ENCODE measurements around the gene RTF1.

RTF1 gene

GRCh38 chr15:41490355-41490754 lies 73.5 kb downstream of the RTF1 start:
- no peak for DNase-seq

GRCh38 chr15:41491889-41492288 lies 75.0 kb downstream of the RTF1 start:
- no peak for DNase-seq

DNA sequence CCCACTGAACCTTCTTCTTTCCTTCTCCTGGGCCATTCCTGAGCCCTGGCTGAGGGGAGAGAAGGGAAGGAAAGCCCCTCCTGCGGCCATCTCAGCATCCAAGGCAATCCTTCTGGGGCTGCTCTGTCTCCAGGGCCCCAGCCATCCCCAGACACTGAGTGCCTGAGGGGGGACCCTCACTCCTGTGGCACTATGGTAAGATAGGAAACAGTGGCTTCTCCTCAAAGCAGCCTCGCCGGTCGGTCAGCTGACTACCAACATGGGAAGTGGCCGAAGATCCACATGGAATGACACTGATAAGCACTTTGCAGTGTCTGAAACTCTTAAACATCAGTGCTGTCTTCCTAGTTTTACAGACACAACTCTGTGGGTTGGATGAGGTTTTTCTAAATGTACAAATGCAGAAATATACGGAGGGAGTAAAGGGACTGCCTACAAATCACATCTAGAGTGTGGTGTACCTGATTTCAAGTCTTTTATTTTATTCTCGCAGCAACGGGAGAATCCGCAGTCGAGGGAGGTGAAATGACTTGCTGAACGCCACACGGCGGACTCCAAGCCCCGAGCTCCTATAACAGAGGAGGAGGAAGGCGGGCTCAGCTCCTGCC lies 75.8 kb downstream of the RTF1 start:
- no peak for DNase-seq

- DNase-seq = no peak
Observed at GRCh38 chr15:41493205-41493901, 76.5 kb downstream of the RTF1 start, which contains the start of gene ITPKA. TSS of gene ITPKA (plus strand) at chr15:41493874. CDS start at chr15:41493928, 54 bp downstream.

DNA sequence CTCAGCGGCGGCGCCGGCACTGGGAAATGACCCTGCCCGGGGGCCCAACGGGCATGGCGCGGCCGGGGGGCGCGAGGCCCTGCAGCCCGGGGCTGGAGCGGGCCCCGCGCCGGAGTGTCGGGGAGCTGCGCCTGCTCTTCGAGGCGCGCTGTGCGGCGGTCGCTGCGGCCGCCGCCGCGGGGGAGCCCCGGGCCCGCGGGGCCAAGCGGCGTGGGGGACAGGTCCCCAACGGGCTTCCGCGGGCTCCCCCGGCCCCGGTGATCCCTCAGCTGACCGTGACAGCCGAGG lies 77.0 kb downstream of the RTF1 start:
- DNase-seq = no peak

GRCh38 chr15:41494190-41494921 lies 77.5 kb downstream of the RTF1 start:
- no peak for DNase-seq

- no peak for DNase-seq
Observed at GRCh38 chr15:41494922-41495735, 78.2 kb downstream of the RTF1 start.

DNA sequence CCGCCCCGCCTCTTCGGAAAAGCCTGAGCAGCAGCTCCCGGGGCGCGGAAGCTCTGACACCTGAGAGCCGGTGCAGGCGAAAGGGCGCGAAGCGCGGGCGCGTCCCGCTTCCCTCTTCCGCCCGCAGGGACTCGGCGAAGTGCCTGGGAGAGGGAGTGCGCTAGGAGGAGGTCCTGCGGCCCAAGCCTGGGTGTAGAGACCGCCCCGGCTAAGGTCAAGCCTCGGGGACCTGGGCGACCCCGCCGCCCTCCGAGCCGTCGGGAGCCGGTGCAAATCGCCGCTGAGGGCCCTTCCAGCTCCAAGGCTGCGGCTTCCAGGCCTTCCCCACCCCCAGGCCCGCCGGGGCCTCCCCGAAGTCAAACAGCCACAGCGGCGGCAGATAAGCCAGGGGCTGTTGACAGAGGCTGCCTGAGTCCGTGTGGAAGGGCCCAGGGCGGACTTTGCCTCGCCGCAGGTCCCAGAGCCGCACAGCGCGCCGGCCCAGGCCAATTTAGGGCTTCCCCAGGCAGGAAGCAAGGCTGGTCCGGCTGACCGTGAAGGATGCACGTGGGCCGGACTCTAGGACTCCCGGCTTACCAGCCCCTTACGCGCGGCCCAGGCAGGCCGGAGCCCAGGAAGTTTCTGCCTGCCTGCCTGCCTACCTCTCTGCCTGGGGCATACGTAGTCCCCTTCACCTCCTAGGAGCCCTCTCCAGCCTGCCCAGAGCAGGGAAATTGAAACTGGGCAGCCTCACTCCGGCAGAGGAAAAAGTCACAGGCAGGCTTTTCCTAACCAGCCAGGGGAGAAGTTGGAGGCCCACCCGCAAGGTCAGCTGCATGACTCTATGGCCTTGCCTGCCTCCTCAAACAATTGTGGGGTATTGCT lies 79.1 kb downstream of the RTF1 start:
- DNase-seq = no peak

DNA sequence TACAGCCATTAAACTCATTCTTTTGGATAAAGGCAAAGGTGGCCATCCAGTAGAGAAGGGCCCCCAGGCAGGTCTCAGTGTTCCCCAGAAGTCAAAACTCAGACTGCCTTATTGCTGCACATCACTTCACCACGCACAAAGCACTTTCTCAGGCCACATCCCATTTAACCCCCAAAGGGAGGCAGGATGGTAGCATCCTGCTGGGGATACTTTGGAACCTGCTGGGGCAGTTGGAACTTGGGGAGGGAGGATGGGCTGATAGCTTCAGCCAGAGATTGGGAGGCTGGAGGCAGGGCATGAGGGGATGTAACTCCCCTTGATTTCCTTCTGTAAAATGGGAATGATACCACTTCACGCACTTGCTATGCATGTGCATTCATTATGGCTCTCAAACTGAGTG lies 81.8 kb downstream of the RTF1 start:
- no peak for DNase-seq

- no peak for DNase-seq
Observed at GRCh38 chr15:41499109-41499851, 82.4 kb downstream of the RTF1 start.

DNA sequence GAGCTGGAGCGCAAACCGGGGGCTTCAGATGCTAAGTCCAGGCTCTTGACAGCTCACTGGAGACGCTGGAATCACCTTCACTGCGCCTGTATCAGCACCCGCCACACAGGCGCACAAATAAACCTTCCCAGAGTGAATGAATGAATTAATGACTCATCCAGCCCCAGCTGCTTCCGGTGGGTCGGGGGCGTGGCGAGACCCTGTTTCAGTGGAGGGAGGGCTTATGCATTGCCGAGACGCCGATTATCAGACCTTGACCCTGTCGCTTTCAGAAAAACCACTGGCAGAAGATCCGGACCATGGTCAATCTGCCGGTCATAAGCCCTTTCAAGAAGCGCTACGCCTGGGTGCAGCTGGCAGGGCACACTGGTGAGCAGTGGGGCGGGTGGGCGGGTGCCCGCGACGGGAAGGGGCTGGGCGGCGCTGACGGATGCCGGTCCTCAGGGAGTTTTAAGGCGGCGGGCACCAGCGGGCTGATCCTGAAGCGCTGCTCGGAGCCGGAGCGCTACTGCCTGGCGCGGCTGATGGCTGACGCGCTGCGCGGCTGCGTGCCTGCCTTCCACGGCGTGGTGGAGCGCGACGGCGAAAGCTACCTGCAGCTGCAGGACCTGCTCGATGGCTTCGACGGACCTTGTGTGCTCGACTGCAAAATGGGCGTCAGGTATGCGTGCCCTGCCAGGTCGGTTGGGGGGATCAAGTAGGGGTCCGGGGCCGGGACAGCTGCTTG lies 84.5 kb downstream of the RTF1 start:
- DNase-seq = no peak

GRCh38 chr15:41501931-41502794 lies 85.3 kb downstream of the RTF1 start:
- DNase-seq = no peak

GRCh38 chr15:41502795-41503668 lies 86.1 kb downstream of the RTF1 start:
- DNase-seq = no peak

DNA sequence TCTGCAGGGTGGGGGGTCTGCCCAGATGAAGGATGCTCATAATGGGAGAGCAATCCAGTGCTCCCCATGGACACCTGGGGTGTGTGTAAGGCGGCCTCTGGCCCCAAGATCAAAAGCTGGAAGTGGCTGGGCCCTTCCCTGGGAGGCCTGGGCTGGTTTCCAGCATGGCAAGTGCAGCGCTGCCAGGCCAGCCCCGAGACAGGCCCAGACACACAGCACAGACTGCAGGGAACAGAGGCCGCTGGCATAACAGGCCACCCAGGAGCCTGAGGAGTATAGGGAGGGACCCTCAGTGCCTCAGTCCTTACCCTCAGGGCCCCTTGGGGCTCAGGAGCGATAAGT lies 86.7 kb downstream of the RTF1 start:
- DNase-seq = no peak

DNA sequence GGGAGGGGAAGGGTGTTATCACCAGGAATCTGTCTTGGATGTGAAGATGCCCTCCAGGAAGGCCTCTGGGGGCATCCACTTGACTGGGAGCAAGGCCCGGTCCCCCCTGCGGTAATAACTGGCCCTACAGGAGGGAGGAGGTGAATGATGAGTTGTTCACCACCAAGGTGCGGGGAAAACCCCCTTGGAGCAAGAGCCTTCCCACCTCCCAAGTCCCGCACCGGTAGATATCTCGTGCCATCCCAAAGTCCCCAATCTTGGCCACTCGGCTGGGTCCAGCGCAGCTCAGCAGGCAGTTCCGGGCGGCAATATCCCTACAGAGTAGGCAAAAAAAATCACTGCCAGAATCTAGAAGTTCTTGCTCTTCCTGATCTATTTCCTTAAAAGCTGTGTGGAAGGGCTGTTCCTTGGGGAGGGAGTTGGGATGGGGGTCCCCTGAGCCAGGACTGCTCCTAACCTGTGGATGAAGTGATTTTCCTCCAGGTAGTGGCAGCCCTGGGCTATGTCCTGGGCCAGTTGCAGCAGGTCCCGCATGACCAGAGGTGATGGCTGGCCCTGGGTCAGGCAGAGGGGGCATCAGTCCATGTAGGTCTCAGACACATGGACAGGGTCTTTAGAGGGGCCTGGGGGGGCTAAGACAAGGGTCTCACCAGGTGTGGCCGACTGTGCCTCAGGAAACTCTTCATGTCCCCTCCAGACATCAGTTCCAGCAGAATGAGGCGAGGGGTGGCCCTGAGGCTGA lies 88.0 kb downstream of the RTF1 start:
- DNase-seq = no peak

DNA sequence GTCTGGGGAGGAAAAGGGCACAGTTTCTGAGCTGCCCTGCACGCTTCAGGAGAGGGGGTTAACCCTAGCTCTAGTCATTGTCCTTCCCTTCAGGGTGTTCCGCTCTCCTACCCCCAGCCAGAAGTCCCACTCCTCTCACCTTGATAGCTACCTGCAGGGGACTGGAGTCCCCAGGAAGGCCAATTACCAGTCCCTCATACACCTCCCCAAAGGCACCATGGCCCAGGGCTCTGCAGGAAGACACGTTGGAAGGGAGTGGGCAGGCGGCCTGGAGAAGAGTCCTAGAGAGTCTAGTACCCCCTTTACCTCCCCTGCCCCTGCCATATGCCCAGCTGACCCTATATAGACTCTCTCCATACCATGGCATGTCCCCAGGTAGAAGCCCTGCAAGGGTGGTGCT lies 88.9 kb downstream of the RTF1 start:
- DNase-seq = no peak

- no peak for DNase-seq
Observed at GRCh38 chr15:41506796-41507341, 90.0 kb downstream of the RTF1 start.

DNA sequence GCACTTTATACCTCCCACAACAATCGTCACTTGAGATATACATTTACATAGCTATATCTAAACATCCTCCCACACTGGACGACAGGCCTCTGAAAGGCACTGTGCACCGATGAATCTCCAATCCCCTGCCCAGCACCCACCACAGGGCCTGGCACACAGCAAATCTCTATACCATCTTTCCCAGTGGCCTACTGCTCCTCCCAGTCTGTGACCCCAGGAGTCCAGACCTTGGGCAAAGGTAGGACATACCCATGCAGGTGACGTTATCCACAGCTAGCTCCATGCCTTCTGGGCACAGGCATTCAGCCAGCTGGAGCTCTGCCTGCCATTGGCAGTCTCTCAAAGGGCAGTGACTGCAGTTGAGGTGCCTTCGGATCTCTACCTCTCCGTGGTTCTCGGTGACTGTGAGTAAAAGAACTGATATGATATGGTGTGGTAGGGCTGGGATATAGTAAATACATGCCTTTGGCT lies 91.0 kb downstream of the RTF1 start:
- no peak for DNase-seq

Data from NCI-H1417 treated with DMSO at 0.1 percent for 48 hours (cell line).